Upper lobe of left lung (tissue), 6 donors: ENCODE results near the gene COL15A1. TPM values are rescaled to one million over a fixed set of nuclear protein-coding genes. Genes with fewer than 3 reads are reported as not detected.

Experiments used
- ATAC-seq, 2 donors: fragments of 200-7000 bp; cut with Tn5 transposase; one replicate each; pipeline ENCODE4 v1.9.1; 2022; ENCODE audit warnings: mild to moderate bottlenecking in 2 of 2, moderate library complexity in 2 of 2; ENCODE audit not compliant: low FRiP score in 2 of 2
- DNase-seq, 2 donors: peaks; one replicate each; pipeline ENCODE4 v3.0.0-alpha.2; 2019 to 2020
- H3K27ac ChIP-seq, 4 donors: fragments of 200-600 bp; sonication (generic); one replicate each; pipeline ENCODE4 v1.5.1; 2016 to 2019
- H3K27me3 ChIP-seq, 4 donors: fragments of 200-600 bp; sonication (generic); one replicate each; pipeline ENCODE4 v1.5.1; 2017 to 2019
- H3K36me3 ChIP-seq, 4 donors: fragments of 200-600 bp; sonication (generic); one replicate each; pipeline ENCODE4 v1.5.1; 2016 to 2019
- H3K4me1 ChIP-seq, 4 donors: fragments of 200-600 bp; sonication (generic); one replicate each; pipeline ENCODE4 v1.5.1; 2018 to 2019
- H3K4me3 ChIP-seq, 4 donors: fragments of 200-600 bp; sonication (generic); one replicate each; pipeline ENCODE4 v1.5.1; 2017 to 2019; ENCODE audit warnings: mild to moderate bottlenecking in 2 of 4, moderate library complexity in 1 of 4
- H3K9me3 ChIP-seq, 4 donors: fragments of 200-600 bp; sonication (generic); one replicate each; pipeline ENCODE4 v1.5.1; 2018 to 2019
- CTCF ChIP-seq, 6 experiments: fragments of 450-650 bp in 4 of 6; fragments of 200-600 bp in 2 of 6; sonication (generic) in 2 of 6; IDR thresholded peaks; one replicate each; pipeline ENCODE4 v1.5.1; 2016 to 2019; ENCODE audit warnings: antibody characterized with exemption in 6 of 6
- EP300 ChIP-seq, 4 donors: sonication (generic); formaldehyde crosslinking; IDR thresholded peaks; one replicate each; pipeline ENCODE4 v1.5.1; 2017; ENCODE audit warnings: antibody characterized with exemption in 4 of 4, control low read depth in 2 of 4
- POLR2A ChIP-seq, 4 donors: fragments of 450-650 bp; IDR thresholded peaks; one replicate each; pipeline ENCODE4 v1.5.1; 2016 to 2017; ENCODE audit warnings: antibody characterized with exemption in 4 of 4, mild to moderate bottlenecking in 2 of 4
- POLR2AphosphoS5 ChIP-seq, 2 donors: sonication (generic); formaldehyde crosslinking; IDR thresholded peaks; one replicate each; pipeline ENCODE4 v1.5.1; 2017; ENCODE audit warnings: antibody characterized with exemption in 2 of 2
- WGBS, 2 donors: methylation state at CpG; one replicate each; pipeline ENCODE4 v1.1.5; 2017 to 2018; 5-methylcytosine and 5-hydroxymethylcytosine counted together
- total RNA-seq, 6 donors: library from RNA; depleted of rRNA in 4 of 6; stranded (reverse); fragments of >200 nt in 4 of 6; gene quantifications; one replicate each; pipeline versions ENCODE4 v1.1.0 to v1.2.1, GENCODE V29; 2016 to 2021
- donor health status: DM: no; HTN: no; CAD: no; lungs with moderate emphysema.
- donor health status: DM: no; HTN: yes; CAD: no; lungs with severe emphysema.

Gene COL15A1
- total RNA-seq, 6 donors from 2014 or later = 1.0 to 17.9 (median 2.7) TPM

GRCh38 chr9:98992885-98993569 is 49.3 kb downstream of the COL15A1 start:
- Histone ChIP-seq H3K9me3 (no peaks in the 10 kb centered on the region), H3K4me1 (peaks cover 6 to 29% (median 13%) of the 10 kb centered on the region in 4 donors), H3K27ac (no peak overlapping the region), H3K36me3 (no peaks in the 10 kb centered on the region), H3K27me3 (no peaks in the 10 kb centered on the region), H3K4me3 (no peak overlapping the region)
- DNase-seq = no peak
- TF ChIP-seq POLR2AphosphoS5 (IDR thresholded peaks at IDR 0.05) = no peak
- TF ChIP-seq POLR2A (IDR thresholded peaks at IDR 0.05) = no peak
- no peak for TF ChIP-seq CTCF (IDR thresholded peaks at IDR 0.05)
- TF ChIP-seq EP300 (IDR thresholded peaks at IDR 0.05) = no peak
- 67 to 80% methylated on average over 6 of the region's 6 CpGs for WGBS, 2 donors
- no peak for ATAC-seq

GRCh38 chr9:98993570-98993945 is 49.9 kb downstream of the COL15A1 start:
- ATAC-seq (peak; percentile 39 to 73), DNase-seq (peak in 1 of 2 donors; percentile 71)
- 6 to 18% methylated on average over 6 of the region's 6 CpGs for WGBS, 2 donors
- H3K4me1 ChIP-seq = peaks cover 6 to 31% (median 14%) of the 10 kb centered on the region in 4 donors
- H3K27ac ChIP-seq = no peak overlapping the region
- no peaks in the 10 kb centered on the region for H3K36me3 ChIP-seq
- TF ChIP-seq EP300 (IDR thresholded peaks at IDR 0.05) = no peak
- H3K27me3 ChIP-seq = no peaks in the 10 kb centered on the region
- no peak overlapping the region for H3K4me3 ChIP-seq
- no peaks in the 10 kb centered on the region for H3K9me3 ChIP-seq

GRCh38 chr9:98994172-98995058 is 50.7 kb downstream of the COL15A1 start:
- H3K9me3 ChIP-seq = no peaks in the 10 kb centered on the region
- TF ChIP-seq CTCF (IDR thresholded peaks at IDR 0.05) = no peak
- no peak overlapping the region for H3K27ac ChIP-seq
- H3K4me1 ChIP-seq = peaks cover 11 to 38% (median 21%) of the 10 kb centered on the region in 4 donors
- H3K27me3 ChIP-seq = no peaks in the 10 kb centered on the region
- H3K36me3 ChIP-seq = no peaks in the 10 kb centered on the region
- WGBS, 2 donors = 73 to 81% methylated on average over 12 of the region's 12 CpGs
- no peak overlapping the region for H3K4me3 ChIP-seq
- ATAC-seq = no peak
- no peak for DNase-seq

- no peak for ATAC-seq
- no peaks in the 10 kb centered on the region for H3K27me3 ChIP-seq
- peaks cover 11 to 30% (median 21%) of the 10 kb centered on the region in 4 donors for H3K4me1 ChIP-seq
- no peaks in the 10 kb centered on the region for H3K36me3 ChIP-seq
- TF ChIP-seq POLR2AphosphoS5 (IDR thresholded peaks at IDR 0.05) = no peak
- TF ChIP-seq CTCF (IDR thresholded peaks at IDR 0.05) = no peak
- no peak for TF ChIP-seq POLR2A (IDR thresholded peaks at IDR 0.05)
- TF ChIP-seq EP300 (IDR thresholded peaks at IDR 0.05) = no peak
- WGBS, 2 donors = 79 to 80% methylated on average over 3 of the region's 3 CpGs
- H3K27ac ChIP-seq = no peak overlapping the region
- no peaks in the 10 kb centered on the region for H3K9me3 ChIP-seq
- DNase-seq = peak in 1 of 2 donors; percentile 35
- H3K4me3 ChIP-seq = no peak overlapping the region
These were observed 51.5 kb downstream of the COL15A1 start for GRCh38 chr9:98995059-98995671.

- Histone ChIP-seq H3K4me3 (no peak overlapping the region), H3K27ac (no peak overlapping the region), H3K4me1 (peaks cover 11 to 30% (median 24%) of the 10 kb centered on the region in 4 donors), H3K27me3 (no peaks in the 10 kb centered on the region), H3K9me3 (no peaks in the 10 kb centered on the region), H3K36me3 (no peaks in the 10 kb centered on the region)
- 94% methylated on average over 7 of the region's 7 CpGs for WGBS, 2 donors
- ATAC-seq (no peak), DNase-seq (no peak)
- TF ChIP-seq CTCF (IDR thresholded peaks at IDR 0.05) (no peak), EP300 (IDR thresholded peaks at IDR 0.05) (no peak), POLR2AphosphoS5 (IDR thresholded peaks at IDR 0.05) (no peak), POLR2A (IDR thresholded peaks at IDR 0.05) (no peak)
These were observed 52.3 kb downstream of the COL15A1 start for GRCh38 chr9:98995971-98996504.
